AG10803 (cell line): ENCODE data around the gene TRABD2B.

Experiments
- DNase-seq: peaks from one replicate; pipeline ENCODE4 v3.0.0; 2010; ENCODE audit warnings: low read depth
- H3K4me3 ChIP-seq: 2 replicates; pipeline ENCODE4 v1.5.1; 2011; ENCODE audit warnings: mild to moderate bottlenecking, low read length, control low read depth
- TF ChIP-seq, protein P1 (sequence below): conservative IDR thresholded peaks from 2 replicates; pipeline ENCODE4 v1.5.1; 2011; ENCODE audit warnings: mild to moderate bottlenecking, low read length, control low read depth, inconsistent platforms

Gene TRABD2B

DNA sequence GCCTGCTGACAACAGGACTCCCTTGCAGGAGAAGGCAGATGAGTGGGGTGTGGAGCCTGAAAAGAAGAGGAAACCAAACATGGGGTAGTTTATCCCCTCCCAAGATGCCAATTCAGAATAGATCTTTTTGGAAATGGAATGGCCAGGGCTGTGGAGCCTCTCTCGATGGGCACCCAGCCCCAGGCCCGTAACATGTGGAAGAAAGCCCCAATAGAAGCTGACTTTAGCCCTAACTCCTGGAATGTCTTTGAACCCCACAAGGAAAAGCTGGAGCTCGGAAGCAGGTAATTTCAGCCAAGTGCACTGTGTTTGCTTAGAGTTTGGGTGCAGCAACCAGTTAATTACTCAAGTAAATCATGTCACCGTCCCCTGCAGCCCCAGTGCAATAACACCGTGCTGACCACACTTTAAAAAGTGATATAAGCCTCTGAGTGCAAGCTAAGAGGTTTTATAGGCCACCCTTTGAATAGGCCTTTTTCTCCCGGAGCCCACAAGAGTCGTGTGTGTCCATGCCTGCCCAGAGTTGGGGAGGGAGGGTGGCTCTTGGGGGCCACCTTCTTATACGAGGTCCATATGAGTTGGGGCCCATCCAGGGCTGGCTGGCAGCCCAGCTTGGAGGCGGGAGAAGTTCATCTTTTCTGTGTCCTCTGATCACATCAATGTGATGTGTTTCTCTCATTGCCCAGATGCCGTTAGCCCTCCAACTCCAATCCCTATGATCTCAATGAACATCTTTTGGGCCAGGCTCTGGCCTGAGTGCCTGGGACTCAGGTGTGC, 153.2 kb downstream of the TRABD2B start:
- TF ChIP-seq, protein P1, sequence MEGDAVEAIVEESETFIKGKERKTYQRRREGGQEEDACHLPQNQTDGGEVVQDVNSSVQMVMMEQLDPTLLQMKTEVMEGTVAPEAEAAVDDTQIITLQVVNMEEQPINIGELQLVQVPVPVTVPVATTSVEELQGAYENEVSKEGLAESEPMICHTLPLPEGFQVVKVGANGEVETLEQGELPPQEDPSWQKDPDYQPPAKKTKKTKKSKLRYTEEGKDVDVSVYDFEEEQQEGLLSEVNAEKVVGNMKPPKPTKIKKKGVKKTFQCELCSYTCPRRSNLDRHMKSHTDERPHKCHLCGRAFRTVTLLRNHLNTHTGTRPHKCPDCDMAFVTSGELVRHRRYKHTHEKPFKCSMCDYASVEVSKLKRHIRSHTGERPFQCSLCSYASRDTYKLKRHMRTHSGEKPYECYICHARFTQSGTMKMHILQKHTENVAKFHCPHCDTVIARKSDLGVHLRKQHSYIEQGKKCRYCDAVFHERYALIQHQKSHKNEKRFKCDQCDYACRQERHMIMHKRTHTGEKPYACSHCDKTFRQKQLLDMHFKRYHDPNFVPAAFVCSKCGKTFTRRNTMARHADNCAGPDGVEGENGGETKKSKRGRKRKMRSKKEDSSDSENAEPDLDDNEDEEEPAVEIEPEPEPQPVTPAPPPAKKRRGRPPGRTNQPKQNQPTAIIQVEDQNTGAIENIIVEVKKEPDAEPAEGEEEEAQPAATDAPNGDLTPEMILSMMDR, result no peak
- H3K4me3 ChIP-seq, result no peak overlapping the region
- DNase-seq, result no peak

DNA sequence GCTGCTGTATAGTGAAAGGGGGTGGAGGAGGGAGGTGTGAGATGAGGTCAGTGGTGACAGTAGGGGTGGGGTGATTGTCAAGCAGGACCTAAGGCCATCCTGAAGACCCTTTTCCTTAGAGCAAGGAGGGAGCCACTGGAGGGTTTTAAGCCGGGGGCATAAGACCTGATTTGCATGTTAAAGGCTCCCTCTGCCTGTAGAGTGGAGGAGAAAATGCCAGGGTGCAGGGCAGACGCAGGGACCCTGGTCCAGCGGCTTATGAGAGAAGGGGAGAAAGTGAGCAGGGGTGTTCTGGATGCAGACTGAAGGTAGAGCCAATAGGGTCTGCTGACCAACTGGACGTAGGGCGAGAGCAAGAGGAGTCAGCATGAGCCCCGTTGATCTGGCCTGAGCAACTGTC, 154.1 kb downstream of the TRABD2B start:
- no peak for DNase-seq
- no peak overlapping the region for H3K4me3 ChIP-seq
- TF ChIP-seq, protein P1, result no peak

DNA sequence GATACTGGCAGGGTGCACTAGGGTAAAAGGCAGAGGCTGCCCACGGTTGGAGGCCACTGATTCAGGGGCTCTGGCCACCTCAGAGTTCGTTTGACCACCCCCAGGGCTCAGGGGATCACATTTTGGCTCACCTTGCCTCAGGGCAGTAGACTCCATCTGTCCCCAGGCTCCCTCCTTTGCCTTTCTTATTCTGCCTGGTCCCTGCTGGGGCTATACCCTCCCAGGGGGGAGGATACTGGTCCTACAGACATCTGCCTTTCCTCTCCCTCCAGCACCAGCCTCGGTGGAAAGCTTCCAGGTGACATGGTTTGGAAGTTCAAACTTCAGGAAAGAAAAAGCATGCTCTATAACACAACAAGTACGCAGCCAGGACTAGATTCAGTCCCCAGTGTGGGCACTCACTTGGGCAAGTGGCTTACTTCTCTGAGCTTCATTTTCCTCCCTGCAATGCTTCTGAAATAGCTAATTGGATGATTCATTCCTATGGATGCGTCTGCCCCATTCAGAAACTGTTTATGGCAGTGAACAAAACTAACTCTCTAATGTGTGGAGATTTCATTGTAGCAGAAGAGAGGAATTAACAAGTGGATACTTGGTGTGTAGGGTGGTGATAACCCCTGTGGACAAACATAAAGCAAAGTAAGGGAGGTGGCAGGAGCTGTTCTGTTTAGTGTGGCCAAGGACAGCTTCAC, 154.8 kb downstream of the TRABD2B start:
- H3K4me3 ChIP-seq, result no peak overlapping the region
- TF ChIP-seq, protein P1, result no peak
- DNase-seq, result no peak

DNA sequence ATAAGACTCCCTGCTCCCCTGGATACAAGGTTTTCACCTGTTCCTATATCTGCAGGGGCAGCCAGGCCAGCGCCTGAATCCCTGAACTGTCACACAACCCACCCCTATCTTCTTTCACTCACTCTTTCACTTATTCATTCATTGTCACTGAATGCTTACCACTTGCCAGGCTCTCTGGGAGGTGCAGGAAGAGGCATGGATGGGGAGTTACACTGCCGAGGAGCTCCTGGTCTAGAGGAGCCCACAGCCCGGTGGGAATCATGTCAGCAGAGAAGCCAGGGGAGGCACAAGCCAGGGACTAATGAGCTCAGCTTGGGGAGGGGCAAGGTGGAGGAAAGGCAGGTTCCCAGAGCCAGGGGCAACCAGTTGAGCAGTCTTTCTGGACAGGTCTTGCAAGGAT, 155.8 kb downstream of the TRABD2B start:
- TF ChIP-seq, protein P1, result no peak
- no peak for DNase-seq

DNA sequence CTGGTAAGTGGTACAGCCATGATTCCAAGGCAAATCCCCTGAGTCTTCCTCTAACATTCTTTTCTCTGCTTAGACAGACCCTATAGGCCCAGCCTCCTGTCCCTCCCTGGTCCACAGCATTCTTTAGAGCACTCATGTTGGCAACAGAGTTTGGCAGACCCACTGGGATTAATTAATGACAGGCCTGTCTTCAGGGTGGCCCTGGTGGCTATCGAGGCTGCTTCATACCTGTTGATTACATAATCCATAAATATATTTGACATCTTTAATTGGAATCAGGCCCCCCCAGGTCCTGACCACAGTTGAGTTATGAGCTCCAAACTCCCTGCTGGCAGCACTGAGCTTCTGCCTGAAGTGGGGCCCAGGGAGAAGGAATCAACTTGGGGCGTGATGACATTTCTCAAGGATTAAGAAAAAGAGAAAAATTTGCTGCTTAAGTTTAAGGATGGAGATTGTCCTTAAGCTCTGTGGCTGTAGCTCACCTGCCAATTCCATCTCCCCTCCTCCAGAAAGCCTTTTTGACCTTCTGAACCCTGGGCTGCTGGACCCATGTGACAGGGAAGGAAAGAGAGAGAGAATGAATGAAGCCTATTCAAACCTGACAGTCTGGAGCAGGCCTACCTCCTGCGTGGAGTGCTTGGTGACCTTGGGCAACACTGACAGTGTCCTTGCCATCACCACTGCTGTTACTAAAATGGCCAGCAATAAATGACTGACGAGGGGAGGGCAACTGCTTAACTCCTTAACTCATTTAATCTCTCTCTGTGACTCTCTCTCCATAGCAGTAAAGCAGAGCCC, 156.6 kb downstream of the TRABD2B start:
- TF ChIP-seq, protein P1, result no peak
- peak; percentile 16 for DNase-seq

More for the DNA sequence above, 155.8 kb downstream of the TRABD2B start:
- no peak overlapping the region for H3K4me3 ChIP-seq

DNA sequence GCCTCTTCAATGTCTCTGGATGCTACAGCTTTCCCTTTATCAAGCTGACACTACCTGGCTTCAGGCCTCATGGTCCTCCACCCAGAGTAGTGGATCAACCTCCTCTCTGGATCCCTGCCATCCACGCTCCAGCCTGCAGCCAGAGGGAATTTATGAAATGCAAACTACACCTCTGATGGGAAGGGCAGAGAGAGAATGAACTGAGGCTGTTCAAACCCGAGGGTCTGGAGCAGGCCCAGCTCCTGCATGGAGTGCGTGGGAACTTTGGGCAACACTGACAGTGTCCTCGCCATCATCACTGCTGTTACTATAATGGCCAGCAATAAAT, 157.8 kb downstream of the TRABD2B start:
- no peak for DNase-seq
- no peak overlapping the region for H3K4me3 ChIP-seq
- TF ChIP-seq, protein P1, result no peak

More for the DNA sequence above, 156.6 kb downstream of the TRABD2B start:
- H3K4me3 ChIP-seq, result no peak overlapping the region
